Measurements from ENCODE around the gene TAS2R13. TPM values are rescaled to one million over a fixed set of nuclear protein-coding genes. Genes with fewer than 3 reads are reported as not detected.

The TAS2R13 gene
- total RNA-seq, 2 donors from 2014 or later, result 1.2 to 4.3 TPM

DNA sequence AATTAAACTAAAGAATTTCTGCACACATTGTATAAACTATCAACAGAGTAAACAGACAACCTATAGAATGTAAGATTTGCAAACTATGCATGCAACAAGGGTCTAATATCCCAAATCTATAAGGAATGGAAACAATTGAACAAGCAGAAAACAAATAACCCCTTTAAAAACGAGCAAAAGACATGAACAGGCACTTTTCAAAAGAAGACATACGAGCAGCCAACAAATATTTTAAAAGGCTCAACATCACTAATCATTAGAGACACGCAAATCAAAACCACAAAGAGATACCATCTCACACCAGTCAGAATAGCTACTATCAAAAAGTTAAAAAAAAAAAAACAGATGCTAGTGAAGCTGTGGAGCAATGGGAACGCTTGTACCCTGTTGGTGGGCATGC is 4.7 kb downstream of the TAS2R13 start:
- Mint-ChIP-seq H3K36me3 (peaks cover 35% of the 10 kb centered on the region), H3K4me1 (ENCODE audit: low read depth in 2 of 2) (no peaks in the 10 kb centered on the region), H3K4me3 (no peak overlapping the region), H3K27ac (no peak overlapping the region), H3K9me3 (peaks cover 26% of the 10 kb centered on the region), H3K27me3 (no peaks in the 10 kb centered on the region)
- ATAC-seq, result no peak
- DNase-seq (ENCODE audit: low spot score), result no peak

- peaks cover 26% of the 10 kb centered on the region for H3K9me3 Mint-ChIP-seq
- ATAC-seq (no peak), DNase-seq (ENCODE audit: low spot score) (no peak)
- H3K4me3 Mint-ChIP-seq, result no peak overlapping the region
- no peaks in the 10 kb centered on the region for H3K27me3 Mint-ChIP-seq
- no peak overlapping the region for H3K27ac Mint-ChIP-seq
- peaks cover 0 to 5% of the 10 kb centered on the region in 2 donors for H3K4me1 Mint-ChIP-seq (ENCODE audit: low read depth in 2 of 2)
- H3K36me3 Mint-ChIP-seq, result peaks cover 37% of the 10 kb centered on the region
Observed at GRCh38 chr12:10901427-10901826, 7.9 kb downstream of the TAS2R13 start.

DNA sequence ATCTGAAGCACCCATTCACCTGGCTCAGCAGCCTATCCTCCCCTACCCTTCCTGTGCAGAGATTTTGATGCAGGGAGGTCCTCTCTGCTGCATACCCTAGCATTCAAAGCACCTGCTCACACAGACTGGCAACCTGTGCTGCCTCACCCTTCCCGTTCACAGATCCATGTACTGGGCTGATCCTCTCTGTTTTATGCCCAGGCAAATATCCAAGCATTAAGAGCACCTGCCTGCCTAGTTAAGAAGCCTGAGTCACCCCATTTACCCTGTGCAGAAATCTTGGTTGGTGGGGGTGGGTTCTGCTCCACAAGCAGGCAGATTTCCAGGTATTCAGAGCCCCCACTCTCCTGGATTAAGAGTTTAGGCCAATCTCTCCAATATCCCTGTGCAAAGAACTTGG is 8.4 kb downstream of the TAS2R13 start:
- DNase-seq (ENCODE audit: low spot score), result no peak
- peaks cover 26% of the 10 kb centered on the region for H3K9me3 Mint-ChIP-seq
- peaks cover 0 to 5% of the 10 kb centered on the region in 2 donors for H3K4me1 Mint-ChIP-seq (ENCODE audit: low read depth in 2 of 2)
- H3K27me3 Mint-ChIP-seq, result no peaks in the 10 kb centered on the region
- H3K36me3 Mint-ChIP-seq, result peaks cover 37% of the 10 kb centered on the region
- no peak overlapping the region for H3K27ac Mint-ChIP-seq
- no peak for ATAC-seq
- H3K4me3 Mint-ChIP-seq, result no peak overlapping the region

DNA sequence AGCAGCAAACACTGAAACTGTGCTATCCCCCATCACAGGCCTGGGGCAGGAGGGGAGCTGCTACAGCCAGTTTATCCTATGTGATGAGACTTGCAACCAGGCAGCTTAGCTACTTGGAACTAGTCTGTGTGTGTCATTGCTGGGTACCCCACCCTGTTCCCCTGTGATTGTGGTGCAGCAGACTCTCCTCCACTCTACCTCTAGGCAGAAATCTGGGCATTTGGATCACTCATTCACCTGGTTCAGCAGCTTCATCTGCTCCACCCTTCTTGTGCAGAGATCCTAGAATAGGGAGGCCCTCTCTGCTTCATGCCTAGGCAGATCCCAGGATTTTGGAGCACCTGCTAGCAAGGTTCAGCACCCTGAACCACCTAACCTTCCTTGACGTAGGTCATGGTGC is 8.8 kb downstream of the TAS2R13 start:
- H3K4me3 Mint-ChIP-seq, result no peak overlapping the region
- peaks cover 26% of the 10 kb centered on the region for H3K9me3 Mint-ChIP-seq
- peaks cover 0 to 5% of the 10 kb centered on the region in 2 donors for H3K4me1 Mint-ChIP-seq (ENCODE audit: low read depth in 2 of 2)
- H3K36me3 Mint-ChIP-seq, result peaks cover 37% of the 10 kb centered on the region
- ATAC-seq (no peak), DNase-seq (ENCODE audit: low spot score) (no peak)
- H3K27me3 Mint-ChIP-seq, result no peaks in the 10 kb centered on the region
- H3K27ac Mint-ChIP-seq, result no peak overlapping the region

DNA sequence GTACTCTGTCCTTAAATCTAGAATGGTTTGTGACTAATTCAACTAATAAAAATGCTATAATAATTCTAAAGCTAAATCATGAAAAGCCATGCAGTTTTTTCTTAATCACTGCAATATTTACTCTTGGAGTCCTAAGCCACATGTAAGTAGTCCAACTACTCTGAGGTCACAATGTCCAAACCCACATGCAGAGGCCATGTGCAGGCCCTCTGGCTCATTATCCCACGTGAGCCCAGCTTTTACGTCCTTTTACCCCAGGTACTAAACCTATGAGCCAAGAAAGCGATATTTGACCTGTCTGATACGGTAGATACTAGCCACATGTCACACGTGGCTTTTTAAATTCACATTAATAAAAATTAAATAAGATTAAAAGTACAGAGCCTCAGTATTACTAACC is 12.5 kb downstream of the TAS2R13 start:
- Mint-ChIP-seq H3K27me3 (no peaks in the 10 kb centered on the region), H3K36me3 (peaks cover 6% of the 10 kb centered on the region)

DNA sequence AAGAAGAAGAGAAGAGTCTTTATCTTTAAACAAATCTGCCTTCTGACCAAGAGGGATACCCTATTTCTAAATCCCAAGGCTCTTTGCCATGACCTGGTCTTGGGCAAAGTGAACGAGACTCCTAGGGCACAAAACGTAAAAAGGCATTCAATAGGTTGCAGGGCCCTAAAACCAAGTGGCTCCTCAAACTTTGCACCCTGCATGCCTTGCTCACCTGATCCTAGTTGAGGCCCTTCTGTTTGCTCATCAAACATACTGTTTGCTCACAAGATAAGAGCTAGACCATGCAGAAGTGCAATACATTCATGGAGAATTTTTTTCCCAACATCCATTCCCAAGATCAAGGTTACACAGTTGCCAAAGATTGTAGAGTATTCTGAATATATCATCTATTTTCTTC is 17.4 kb downstream of the TAS2R13 start:
- no peaks in the 10 kb centered on the region for H3K9me3 Mint-ChIP-seq
- H3K4me3 Mint-ChIP-seq, result no peak overlapping the region
- no peaks in the 10 kb centered on the region for H3K36me3 Mint-ChIP-seq
- no peak overlapping the region for H3K27ac Mint-ChIP-seq
- peaks cover 0 to 3% of the 10 kb centered on the region in 2 donors for H3K4me1 Mint-ChIP-seq (ENCODE audit: low read depth in 2 of 2)
- DNase-seq (ENCODE audit: low spot score), result no peak
- no peak for ATAC-seq
- H3K27me3 Mint-ChIP-seq, result no peaks in the 10 kb centered on the region

More for the DNA sequence above, 12.5 kb downstream of the TAS2R13 start:
- ATAC-seq (no peak), DNase-seq (ENCODE audit: low spot score) (no peak)
- Mint-ChIP-seq H3K4me3 (no peak overlapping the region), H3K27ac (no peak overlapping the region), H3K9me3 (peaks cover 4% of the 10 kb centered on the region), H3K4me1 (ENCODE audit: low read depth in 2 of 2) (peaks cover 0 to 5% of the 10 kb centered on the region in 2 donors)

GRCh38 chr12:10889226-10889625 is 20.1 kb downstream of the TAS2R13 start:
- no peak overlapping the region for H3K27ac Mint-ChIP-seq
- no peaks in the 10 kb centered on the region for H3K27me3 Mint-ChIP-seq
- H3K36me3 Mint-ChIP-seq, result no peaks in the 10 kb centered on the region
- no peak for DNase-seq (ENCODE audit: low spot score)
- H3K4me3 Mint-ChIP-seq, result no peak overlapping the region
- H3K9me3 Mint-ChIP-seq, result no peaks in the 10 kb centered on the region
- H3K4me1 Mint-ChIP-seq (ENCODE audit: low read depth in 2 of 2), result peaks cover 0 to 3% of the 10 kb centered on the region in 2 donors
- no peak for ATAC-seq

- no peaks in the 10 kb centered on the region for H3K36me3 Mint-ChIP-seq
- no peaks in the 10 kb centered on the region for H3K27me3 Mint-ChIP-seq
- DNase-seq (ENCODE audit: low spot score), result no peak
- no peak within 1 kb of the TSS for H3K27ac Mint-ChIP-seq
- no peak for ATAC-seq
- H3K9me3 Mint-ChIP-seq, result no peaks in the 10 kb centered on the region
- H3K4me3 Mint-ChIP-seq, result no peak within 1 kb of the TSS
- H3K4me1 Mint-ChIP-seq (ENCODE audit: low read depth in 2 of 2), result peaks cover 0 to 3% of the 10 kb centered on the region in 2 donors
Observed at GRCh38 chr12:10884086-10884725, 25.2 kb downstream of the TAS2R13 start, which contains the start of gene PRH1. TSS of gene PRH1 (minus strand) at chr12:10884255. CDS start at chr12:10884217, 38 bp downstream.

DNA sequence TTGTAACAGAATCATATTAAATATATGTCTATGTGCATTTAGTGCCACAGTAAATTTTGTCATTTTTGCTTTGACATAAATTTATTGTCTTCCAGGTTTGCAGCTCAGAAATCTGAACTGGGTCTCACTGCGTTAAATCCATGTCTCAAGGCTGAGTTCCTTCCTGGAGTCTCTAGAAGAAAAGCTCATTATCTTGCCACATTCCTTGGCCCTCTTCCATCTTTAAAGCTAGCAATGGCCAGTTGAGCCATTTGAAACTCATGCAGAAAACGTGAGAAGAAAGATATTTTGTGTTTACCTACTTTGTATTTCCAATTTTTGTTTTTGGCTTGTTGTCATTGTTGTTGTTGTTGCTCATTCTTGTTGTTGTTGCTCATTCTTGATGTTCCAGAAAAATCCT is 36.0 kb downstream of the TAS2R13 start:
- Mint-ChIP-seq H3K4me3 (no peak overlapping the region), H3K36me3 (peaks cover 19% of the 10 kb centered on the region)

GRCh38 chr12:10867381-10867780 is 42.0 kb downstream of the TAS2R13 start:
- H3K4me3 Mint-ChIP-seq, result no peak overlapping the region
- peaks cover 0 to 3% of the 10 kb centered on the region in 2 donors for H3K4me1 Mint-ChIP-seq (ENCODE audit: low read depth in 2 of 2)
- H3K27me3 Mint-ChIP-seq, result no peaks in the 10 kb centered on the region
- ATAC-seq, result no peak
- peaks cover 16% of the 10 kb centered on the region for H3K36me3 Mint-ChIP-seq
- no peak overlapping the region for H3K27ac Mint-ChIP-seq
- no peaks in the 10 kb centered on the region for H3K9me3 Mint-ChIP-seq
- DNase-seq (ENCODE audit: low spot score), result no peak

More for the DNA sequence above, 36.0 kb downstream of the TAS2R13 start:
- no peaks in the 10 kb centered on the region for H3K27me3 Mint-ChIP-seq
- DNase-seq (ENCODE audit: low spot score) (no peak), ATAC-seq (no peak)
- H3K27ac Mint-ChIP-seq, result no peak overlapping the region
- no peaks in the 10 kb centered on the region for H3K4me1 Mint-ChIP-seq (ENCODE audit: low read depth in 2 of 2)
- peaks cover 6% of the 10 kb centered on the region for H3K9me3 Mint-ChIP-seq

DNA sequence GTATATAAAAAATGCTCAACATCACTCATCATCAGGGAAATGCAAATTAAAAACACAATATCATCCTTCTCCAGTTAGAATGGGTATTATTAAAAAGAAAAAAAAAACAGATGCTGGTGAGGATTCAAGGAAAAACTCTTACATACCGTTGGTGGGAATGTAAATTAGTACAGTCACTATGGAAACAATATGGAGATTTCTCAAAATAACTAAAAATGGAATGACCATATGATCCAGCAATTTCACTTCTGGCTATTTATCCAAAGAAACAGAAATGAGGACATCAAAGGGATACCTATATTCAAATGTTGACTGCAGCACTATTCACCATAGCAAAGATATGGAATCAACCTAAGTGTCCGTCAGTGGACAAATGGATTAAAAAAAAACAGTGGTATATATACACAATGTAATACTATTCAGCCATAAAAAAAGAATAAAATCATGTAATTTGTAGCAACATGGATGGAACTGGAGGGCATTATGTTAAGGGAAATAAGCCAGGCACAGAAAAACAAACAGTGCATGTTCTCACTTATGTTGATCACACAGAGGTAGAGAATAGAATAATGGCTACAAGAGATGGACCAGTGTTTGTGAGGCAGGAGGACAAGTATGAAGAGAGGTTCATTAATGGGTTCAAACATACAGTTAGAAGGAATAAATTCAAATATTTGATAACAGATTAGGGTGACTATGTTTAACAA is 45.7 kb downstream of the TAS2R13 start:
- Mint-ChIP-seq H3K27me3 (no peaks in the 10 kb centered on the region), H3K4me3 (no peak overlapping the region), H3K27ac (no peak overlapping the region), H3K4me1 (ENCODE audit: low read depth in 2 of 2) (peaks cover 0 to 3% of the 10 kb centered on the region in 2 donors), H3K36me3 (peaks cover 35% of the 10 kb centered on the region), H3K9me3 (peaks cover 3% of the 10 kb centered on the region)
- DNase-seq (ENCODE audit: low spot score) (no peak), ATAC-seq (no peak)

GRCh38 chr12:10861366-10861765 is 48.0 kb downstream of the TAS2R13 start:
- Mint-ChIP-seq H3K27me3 (no peaks in the 10 kb centered on the region), H3K4me1 (ENCODE audit: low read depth in 2 of 2) (peaks cover 0 to 3% of the 10 kb centered on the region in 2 donors), H3K36me3 (peaks cover 53% of the 10 kb centered on the region), H3K4me3 (no peak overlapping the region), H3K27ac (no peak overlapping the region), H3K9me3 (peaks cover 3% of the 10 kb centered on the region)
- no peak for DNase-seq (ENCODE audit: low spot score)
- no peak for ATAC-seq
